Cardiac fibroblast (primary cell): ENCODE measurements around the gene EYS.

Source experiments
- DNase-seq, 2 donors: peaks; one replicate each; pipeline versions ENCODE4 v3.0.0 to v3.0.0-alpha.2; 2010; ENCODE audit warnings: low read depth in 2 of 2
- H3K4me3 ChIP-seq, 2 donors: replicated peaks in 1 of 2; 1 replicate in 1 of 2; 2 replicates in 1 of 2; pipeline ENCODE4 v1.5.1; 2011; ENCODE audit warnings: low read depth in 2 of 2, low read length in 2 of 2, mild to moderate bottlenecking in 2 of 2, moderate library complexity in 1 of 2
- TF ChIP-seq, protein P1 (sequence below): IDR thresholded peaks from one replicate; pipeline ENCODE4 v1.5.1; 2011; ENCODE audit warnings: low read depth, mild to moderate bottlenecking, low read length, inconsistent platforms

The EYS gene

DNA sequence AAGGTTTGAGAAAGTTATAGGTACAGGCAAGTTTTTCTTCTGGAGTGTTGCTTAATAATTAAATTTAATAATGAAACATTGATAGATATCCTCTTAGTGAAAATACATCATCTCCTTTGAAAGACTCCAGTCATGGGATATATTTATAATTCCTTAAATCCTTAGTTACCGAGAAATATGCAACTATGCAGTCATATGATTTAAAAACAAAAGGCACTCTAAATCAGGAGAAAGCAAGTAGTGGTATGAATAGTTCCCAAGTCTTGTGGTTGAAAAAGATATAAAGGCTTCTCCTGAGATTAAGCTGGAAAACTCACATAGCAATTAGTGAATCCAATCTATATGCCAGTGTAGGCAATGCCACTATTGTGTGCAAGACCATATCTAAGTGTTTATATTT is 475.4 kb downstream of the EYS start:
- DNase-seq: no peak
- TF ChIP-seq, protein P1, sequence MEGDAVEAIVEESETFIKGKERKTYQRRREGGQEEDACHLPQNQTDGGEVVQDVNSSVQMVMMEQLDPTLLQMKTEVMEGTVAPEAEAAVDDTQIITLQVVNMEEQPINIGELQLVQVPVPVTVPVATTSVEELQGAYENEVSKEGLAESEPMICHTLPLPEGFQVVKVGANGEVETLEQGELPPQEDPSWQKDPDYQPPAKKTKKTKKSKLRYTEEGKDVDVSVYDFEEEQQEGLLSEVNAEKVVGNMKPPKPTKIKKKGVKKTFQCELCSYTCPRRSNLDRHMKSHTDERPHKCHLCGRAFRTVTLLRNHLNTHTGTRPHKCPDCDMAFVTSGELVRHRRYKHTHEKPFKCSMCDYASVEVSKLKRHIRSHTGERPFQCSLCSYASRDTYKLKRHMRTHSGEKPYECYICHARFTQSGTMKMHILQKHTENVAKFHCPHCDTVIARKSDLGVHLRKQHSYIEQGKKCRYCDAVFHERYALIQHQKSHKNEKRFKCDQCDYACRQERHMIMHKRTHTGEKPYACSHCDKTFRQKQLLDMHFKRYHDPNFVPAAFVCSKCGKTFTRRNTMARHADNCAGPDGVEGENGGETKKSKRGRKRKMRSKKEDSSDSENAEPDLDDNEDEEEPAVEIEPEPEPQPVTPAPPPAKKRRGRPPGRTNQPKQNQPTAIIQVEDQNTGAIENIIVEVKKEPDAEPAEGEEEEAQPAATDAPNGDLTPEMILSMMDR: no peak
- H3K4me3 ChIP-seq: no peak overlapping the region

DNA sequence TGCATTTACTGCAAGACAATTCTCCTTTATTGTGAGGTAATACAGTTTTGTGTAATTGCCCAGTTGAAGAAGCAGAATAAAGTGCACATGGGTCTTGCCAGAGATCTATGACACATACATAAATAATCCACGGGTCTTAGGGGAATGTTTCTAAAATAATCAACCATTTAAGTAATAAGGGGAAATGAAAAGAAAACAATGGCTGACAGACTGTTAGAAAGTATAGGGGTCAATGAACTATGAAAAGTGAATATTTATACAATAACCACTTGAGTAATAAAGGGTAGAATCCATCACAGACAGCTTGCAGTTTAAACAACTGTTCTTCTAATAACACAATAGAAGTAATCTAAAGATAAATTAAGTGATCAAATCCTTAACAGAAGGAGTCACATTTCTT is 477.2 kb downstream of the EYS start:
- TF ChIP-seq, protein P1: no peak
- DNase-seq: peak in 1 of 2 donors; percentile 7
- H3K4me3 ChIP-seq: no peak overlapping the region

DNA sequence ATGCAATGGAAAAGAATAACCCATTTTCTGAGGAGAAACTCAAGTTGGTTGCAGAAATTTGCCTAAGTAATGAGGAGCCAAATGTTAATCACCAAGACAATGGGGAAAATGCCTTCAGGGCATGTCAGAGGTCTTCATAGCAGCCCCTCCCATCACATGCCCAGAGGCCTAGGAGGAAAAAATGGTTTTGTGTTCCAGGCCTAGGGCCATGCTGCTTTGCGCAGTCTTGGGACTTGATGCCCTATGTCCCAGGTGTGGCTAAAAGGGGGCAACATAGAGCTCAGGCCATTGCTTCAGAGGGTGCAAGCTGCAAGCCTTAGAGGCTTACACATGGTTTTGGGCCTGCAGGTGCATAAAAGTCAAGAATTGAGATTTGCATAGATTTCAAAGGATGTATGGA is 485.9 kb downstream of the EYS start:
- H3K4me3 ChIP-seq: no peak overlapping the region
- no peak for DNase-seq
- TF ChIP-seq, protein P1: no peak

DNA sequence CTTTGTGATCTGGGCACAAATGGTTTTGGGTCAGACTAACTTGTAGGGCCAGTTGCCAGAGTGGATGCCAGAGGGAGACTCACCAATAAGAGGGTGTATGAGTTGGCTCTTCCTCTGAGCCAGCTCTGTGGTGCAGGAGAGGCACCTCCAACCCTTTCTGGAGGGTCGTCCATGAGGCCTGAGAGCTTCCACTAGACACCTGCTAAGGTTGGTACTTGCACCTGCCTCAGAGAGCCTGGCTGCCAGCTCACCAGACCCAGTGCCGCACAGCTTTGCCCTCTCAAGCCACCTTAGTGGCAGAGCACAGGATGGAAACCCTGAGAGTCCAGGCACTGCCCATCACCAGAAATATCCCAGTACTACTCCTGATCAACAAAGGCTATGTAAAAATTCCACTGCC is 504.3 kb downstream of the EYS start:
- no peak overlapping the region for H3K4me3 ChIP-seq
- no peak for DNase-seq
- TF ChIP-seq, protein P1: no peak

DNA sequence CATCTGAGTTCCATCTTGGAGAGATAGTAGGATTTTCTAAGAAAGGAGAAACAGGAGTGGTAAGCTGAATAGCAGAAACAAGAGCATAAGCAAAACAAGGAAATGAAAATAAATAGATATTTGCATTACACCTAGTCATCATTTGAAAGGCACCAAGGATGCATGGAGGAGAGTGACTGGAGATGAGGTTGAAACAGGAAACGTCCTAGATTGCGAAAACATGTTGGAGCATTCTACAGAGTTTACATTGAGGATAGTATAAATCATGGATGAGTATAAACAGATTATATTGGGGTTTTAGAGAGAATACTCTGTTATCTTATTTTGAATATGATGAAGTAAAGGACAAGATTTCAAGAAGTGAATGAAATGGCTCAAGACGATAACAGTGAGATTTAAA is 507.3 kb downstream of the EYS start:
- TF ChIP-seq, protein P1: no peak

DNA sequence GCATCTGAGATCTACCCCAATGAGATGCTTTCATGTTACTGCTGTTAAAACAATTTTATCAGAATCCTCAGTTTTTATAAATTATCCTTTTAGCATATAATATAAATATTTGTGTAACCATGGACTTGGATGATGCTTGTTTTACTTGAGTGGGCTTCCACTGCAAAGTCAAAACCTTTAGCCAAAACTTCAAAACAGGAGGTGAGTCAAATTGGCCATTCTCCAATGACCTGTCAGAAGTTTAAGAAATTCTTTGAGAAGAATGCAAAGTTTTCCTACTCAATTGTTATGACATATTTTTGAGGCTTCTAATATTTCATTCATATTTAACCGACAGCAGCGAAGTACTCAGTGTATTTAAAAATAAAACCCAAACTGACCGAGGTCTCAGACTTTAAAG is 507.9 kb downstream of the EYS start:
- DNase-seq: peak in 1 of 2 donors; percentile 0
- TF ChIP-seq, protein P1: no peak
- no peak overlapping the region for H3K4me3 ChIP-seq

More for the DNA sequence above, 507.3 kb downstream of the EYS start:
- no peak overlapping the region for H3K4me3 ChIP-seq
- DNase-seq: no peak

DNA sequence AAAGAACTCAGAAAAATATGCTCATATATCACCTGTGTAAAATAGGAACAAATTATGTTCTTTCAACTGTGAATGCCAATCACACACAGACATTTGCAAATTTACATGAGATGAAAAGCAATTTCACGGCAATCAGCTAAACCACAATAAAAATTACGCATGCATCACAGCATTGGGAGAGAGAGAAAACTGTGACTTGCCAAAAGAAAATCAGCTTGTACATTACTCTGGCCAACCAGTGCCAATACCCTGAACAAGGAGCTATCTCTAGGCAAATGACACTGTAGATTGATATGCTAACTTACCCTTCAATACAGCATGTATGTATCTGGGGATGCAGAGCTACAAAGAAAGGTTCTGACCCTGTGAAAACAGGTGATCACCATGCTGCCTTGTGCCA is 515.6 kb downstream of the EYS start:
- DNase-seq: no peak
- H3K4me3 ChIP-seq: no peak overlapping the region
- TF ChIP-seq, protein P1: no peak
